OCI-LY1 (cell line): ENCODE results near the gene BCL11A.

Experiments
- H2AFZ ChIP-seq: fragments of 200-600 bp; sonication (generic), shearing (Covaris generic); 2 replicates; pipeline ENCODE4 v1.6.0; 2014; ENCODE audit warnings: antibody characterized with exemption, mild to moderate bottlenecking, low read length
- H3F3A ChIP-seq: fragments of 200-600 bp; sonication (generic), shearing (Covaris generic); 2 replicates; pipeline ENCODE4 v1.6.0; 2014; ENCODE audit warnings: mild to moderate bottlenecking, antibody characterized with exemption, low read length, moderate library complexity; ENCODE audit not compliant: insufficient read depth
- H3K27ac ChIP-seq: fragments of 200-600 bp; sonication (generic); 2 replicates; pipeline ENCODE4 v1.5.1; 2014; ENCODE audit warnings: low read length, mixed run types, mild to moderate bottlenecking, low read depth; ENCODE audit not compliant: poor library complexity, severe bottlenecking
- H3K27me3 ChIP-seq: fragments of 200-600 bp; sonication (generic); 2 replicates; pipeline ENCODE4 v1.6.0; 2014; ENCODE audit warnings: antibody characterized with exemption, mild to moderate bottlenecking, low read length, moderate library complexity; ENCODE audit not compliant: insufficient read depth
- H3K36me3 ChIP-seq: fragments of 200-600 bp; sonication (generic); 2 replicates; pipeline ENCODE4 v1.6.1; 2014; ENCODE audit warnings: mild to moderate bottlenecking, antibody characterized with exemption, low read length, moderate library complexity, mixed read lengths; ENCODE audit not compliant: insufficient read depth
- H3K4me1 ChIP-seq: fragments of 200-600 bp; sonication (generic); 2 replicates; pipeline ENCODE4 v1.5.1; 2014; ENCODE audit warnings: mild to moderate bottlenecking, low read length, moderate library complexity; ENCODE audit not compliant: insufficient read depth, severe bottlenecking
- H3K4me2 ChIP-seq: fragments of 200-600 bp; sonication (generic), shearing (Covaris generic); 2 replicates; pipeline ENCODE4 v1.6.1; 2014; ENCODE audit warnings: low read length
- H3K4me3 ChIP-seq: fragments of 200-600 bp; sonication (generic); 2 replicates; pipeline ENCODE4 v1.5.1; 2014; ENCODE audit warnings: low read length, low read depth, mild to moderate bottlenecking, mixed read lengths; ENCODE audit not compliant: poor library complexity, severe bottlenecking
- H3K79me2 ChIP-seq: fragments of 200-600 bp; shearing (Covaris generic); 2 replicates; pipeline ENCODE4 v1.6.1; 2016; ENCODE audit warnings: mixed run types, low read length, mixed read lengths; ENCODE audit not compliant: insufficient read depth
- H3K9ac ChIP-seq: fragments of 200-600 bp; sonication (generic), shearing (Covaris generic); 2 replicates; pipeline ENCODE4 v1.6.1; 2014; ENCODE audit warnings: mild to moderate bottlenecking, low read length, mixed read lengths
- H3K9me2 ChIP-seq: fragments of 200-600 bp; sonication (generic), shearing (Covaris generic); 2 replicates; pipeline ENCODE4 v1.6.1; 2014; ENCODE audit warnings: low read depth, mild to moderate bottlenecking, low read length, mixed read lengths
- H3K9me3 ChIP-seq: fragments of 200-600 bp; shearing (Covaris generic); 2 replicates; pipeline ENCODE4 v1.6.1; 2014; ENCODE audit warnings: low read length, mixed read lengths
- H4K20me1 ChIP-seq: fragments of 200-600 bp; sonication (generic), shearing (Covaris generic); 2 replicates; pipeline ENCODE4 v1.6.0; 2016; ENCODE audit warnings: mild to moderate bottlenecking, low read length; ENCODE audit not compliant: insufficient read depth
- EZH2 ChIP-seq: fragments of 200-600 bp; sonication (generic), shearing (Covaris generic); IDR thresholded peaks from 2 replicates; pipeline ENCODE4 v1.8.0; 2017; ENCODE audit warnings: borderline replicate concordance, mixed run types, mild to moderate bottlenecking, antibody characterized with exemption, low read length, moderate library complexity, mixed read lengths
- TF ChIP-seq, protein P1 (sequence below): fragments of 200-600 bp; sonication (generic), shearing (Covaris generic); IDR thresholded peaks from 2 replicates; pipeline ENCODE4 v1.5.1; 2017; ENCODE audit warnings: mild to moderate bottlenecking, antibody characterized with exemption, low read length, moderate library complexity, mixed read lengths

BCL11A gene

DNA sequence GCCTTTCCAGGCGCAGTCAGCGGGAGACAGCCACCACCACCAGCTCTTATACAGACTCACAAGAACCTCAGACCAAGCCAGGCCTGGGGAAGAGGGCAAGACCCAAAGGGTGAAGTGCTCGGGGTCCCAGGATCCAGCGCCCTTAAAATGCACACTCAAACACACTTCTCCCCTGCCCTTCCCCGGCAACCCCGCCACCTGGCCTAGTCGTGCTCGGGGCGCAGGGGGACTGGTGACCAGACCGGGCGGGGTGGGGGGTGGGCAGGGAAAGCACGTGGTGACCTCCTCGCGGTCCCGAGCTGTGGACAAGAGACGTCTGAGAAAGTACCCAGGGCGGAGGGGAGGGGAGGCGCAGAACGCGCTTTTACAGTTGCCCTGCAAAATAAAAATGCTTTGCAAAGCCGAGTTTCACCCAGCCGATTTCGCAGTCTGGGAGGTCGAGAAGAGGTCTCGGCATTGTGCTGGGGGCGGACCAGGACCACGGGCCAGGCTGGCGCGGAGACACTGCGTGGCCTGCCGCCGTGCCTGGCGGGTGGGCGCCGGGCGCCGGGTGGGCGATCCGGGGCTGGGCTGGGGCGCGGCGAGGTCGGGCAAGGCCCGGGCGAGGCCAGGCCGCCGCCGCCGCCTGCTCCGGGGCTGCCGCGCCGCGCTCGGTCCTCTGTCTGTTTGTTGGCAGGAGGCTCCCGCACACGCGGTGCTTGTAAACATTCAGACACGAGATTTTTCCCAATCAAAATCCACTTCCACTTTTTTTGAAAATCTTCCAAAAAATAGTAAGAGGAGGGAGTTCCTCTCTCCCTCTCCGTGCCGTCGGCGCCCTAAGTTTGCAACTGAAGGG is 2.0 kb downstream of the BCL11A start:
- no peaks in the 10 kb centered on the region for H3K27me3 ChIP-seq
- no peaks in the 10 kb centered on the region for H3K9me2 ChIP-seq
- H3K4me3 ChIP-seq: peak overlapping the region; percentile 78
- H3K79me2 ChIP-seq: no peaks in the 10 kb centered on the region
- no peak for TF ChIP-seq EZH2
- TF ChIP-seq, protein P1, sequence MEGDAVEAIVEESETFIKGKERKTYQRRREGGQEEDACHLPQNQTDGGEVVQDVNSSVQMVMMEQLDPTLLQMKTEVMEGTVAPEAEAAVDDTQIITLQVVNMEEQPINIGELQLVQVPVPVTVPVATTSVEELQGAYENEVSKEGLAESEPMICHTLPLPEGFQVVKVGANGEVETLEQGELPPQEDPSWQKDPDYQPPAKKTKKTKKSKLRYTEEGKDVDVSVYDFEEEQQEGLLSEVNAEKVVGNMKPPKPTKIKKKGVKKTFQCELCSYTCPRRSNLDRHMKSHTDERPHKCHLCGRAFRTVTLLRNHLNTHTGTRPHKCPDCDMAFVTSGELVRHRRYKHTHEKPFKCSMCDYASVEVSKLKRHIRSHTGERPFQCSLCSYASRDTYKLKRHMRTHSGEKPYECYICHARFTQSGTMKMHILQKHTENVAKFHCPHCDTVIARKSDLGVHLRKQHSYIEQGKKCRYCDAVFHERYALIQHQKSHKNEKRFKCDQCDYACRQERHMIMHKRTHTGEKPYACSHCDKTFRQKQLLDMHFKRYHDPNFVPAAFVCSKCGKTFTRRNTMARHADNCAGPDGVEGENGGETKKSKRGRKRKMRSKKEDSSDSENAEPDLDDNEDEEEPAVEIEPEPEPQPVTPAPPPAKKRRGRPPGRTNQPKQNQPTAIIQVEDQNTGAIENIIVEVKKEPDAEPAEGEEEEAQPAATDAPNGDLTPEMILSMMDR: no peak
- H3K27ac ChIP-seq: peak overlapping the region; percentile 79
- peak overlapping the region; percentile 96 for H3K4me2 ChIP-seq
- no peaks in the 10 kb centered on the region for H3K9me3 ChIP-seq
- no peaks in the 10 kb centered on the region; the same call in 1 of the 2 replicates for H3F3A ChIP-seq
- no peaks in the 10 kb centered on the region for H3K36me3 ChIP-seq
- no peak overlapping the region for H2AFZ ChIP-seq
- H4K20me1 ChIP-seq: no peaks in the 10 kb centered on the region
- H3K9ac ChIP-seq: peak overlapping the region; percentile 48; the same call in 1 of the 2 replicates
- H3K4me1 ChIP-seq: peaks cover 70% of the 10 kb centered on the region

DNA sequence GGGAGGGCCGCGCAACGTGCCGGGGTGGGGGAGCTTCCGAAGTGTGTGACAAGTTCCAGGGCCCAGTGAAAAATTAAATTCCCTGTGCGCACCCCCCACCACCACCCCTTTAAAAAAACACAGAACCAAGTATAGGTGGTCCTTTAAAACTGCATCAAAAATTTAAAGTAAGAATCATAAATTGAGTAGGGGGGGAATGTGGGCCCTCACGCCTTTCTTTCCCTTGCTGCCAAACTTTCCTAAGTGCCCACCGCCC is 2.5 kb downstream of the BCL11A start:
- Histone ChIP-seq H3K36me3 (peaks cover under 1% of the 10 kb centered on the region; the same call in 1 of the 2 replicates), H3K79me2 (no peaks in the 10 kb centered on the region), H3F3A (no peaks in the 10 kb centered on the region; the same call in 1 of the 2 replicates), H3K27me3 (no peaks in the 10 kb centered on the region), H2AFZ (no peak overlapping the region), H3K4me1 (peaks cover 70% of the 10 kb centered on the region), H3K4me2 (peak overlapping the region; percentile 96), H3K9me3 (no peaks in the 10 kb centered on the region), H3K9ac (peak overlapping the region; percentile 48; the same call in 1 of the 2 replicates), H3K4me3 (peak overlapping the region; percentile 78), H3K27ac (peak overlapping the region; percentile 79), H3K9me2 (no peaks in the 10 kb centered on the region), H4K20me1 (no peaks in the 10 kb centered on the region)
- TF ChIP-seq, protein P1: no peak
- no peak for TF ChIP-seq EZH2

DNA sequence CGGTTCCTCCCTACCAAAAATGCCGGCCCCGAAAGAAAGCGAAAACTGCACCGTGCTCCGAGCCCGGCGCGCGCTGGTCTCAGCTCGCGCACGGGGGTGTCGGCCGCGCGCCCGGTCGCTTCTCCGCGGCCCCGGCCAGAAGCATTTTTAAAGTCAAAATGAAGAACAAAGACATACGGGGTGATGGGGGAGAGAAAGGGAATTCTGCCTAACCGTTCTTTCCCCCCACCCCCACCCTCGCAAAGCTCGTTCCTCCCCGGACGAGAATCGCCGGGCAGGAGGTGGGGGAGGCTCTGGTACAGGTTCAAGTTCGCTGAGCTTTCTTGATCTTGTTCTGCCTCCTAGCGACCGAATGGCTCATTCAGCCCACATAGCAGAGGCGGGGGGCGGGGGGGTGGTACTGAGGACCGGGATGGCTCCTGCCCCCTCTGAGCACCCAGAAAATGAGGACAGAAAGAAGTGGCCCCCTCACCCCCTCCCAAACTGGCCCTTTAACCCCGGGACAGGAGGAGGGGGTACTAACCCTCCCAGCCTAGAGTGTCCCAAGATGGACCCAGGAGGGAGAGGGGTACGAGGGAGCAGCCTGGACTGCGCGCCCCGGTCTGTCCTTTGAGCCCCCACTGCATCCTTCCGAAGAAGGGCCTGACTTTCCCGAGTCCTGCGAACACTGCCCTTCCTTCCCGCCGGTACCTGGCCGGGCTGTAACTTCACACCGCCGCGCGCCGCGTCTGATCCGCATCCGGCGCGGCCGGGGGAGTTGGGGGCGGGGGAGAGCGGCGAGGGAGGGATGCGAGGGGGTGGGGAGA is 3.1 kb downstream of the BCL11A start:
- no peaks in the 10 kb centered on the region for H3K9me3 ChIP-seq
- peak overlapping the region; percentile 96 for H3K4me2 ChIP-seq
- peak overlapping the region; percentile 65 for H3K9ac ChIP-seq
- peak overlapping the region; percentile 79 for H3K27ac ChIP-seq
- peak overlapping the region; percentile 38; the same call in 1 of the 2 replicates for H2AFZ ChIP-seq
- H3K9me2 ChIP-seq: no peaks in the 10 kb centered on the region
- H4K20me1 ChIP-seq: no peaks in the 10 kb centered on the region
- H3K4me1 ChIP-seq: peaks cover 71% of the 10 kb centered on the region
- H3K36me3 ChIP-seq: peaks cover 6% of the 10 kb centered on the region; the same call in 1 of the 2 replicates
- peak overlapping the region; percentile 78 for H3K4me3 ChIP-seq
- no peaks in the 10 kb centered on the region for H3F3A ChIP-seq
- TF ChIP-seq, protein P1: peak; percentile 96
- TF ChIP-seq EZH2: no peak
- no peaks in the 10 kb centered on the region for H3K79me2 ChIP-seq
- H3K27me3 ChIP-seq: no peaks in the 10 kb centered on the region
